Endothelial cell of umbilical vein (primary cell): ENCODE results near the gene MRPL4.

Experiments
- EZH2 ChIP-seq: IDR thresholded peaks from 2 replicates; pipeline ENCODE4 v1.6.1; 2012; ENCODE audit warnings: borderline replicate concordance, low read depth, mild to moderate bottlenecking, moderate library complexity, low read length, inconsistent platforms; ENCODE audit not compliant: severe bottlenecking
- FOS ChIP-seq: IDR thresholded peaks from 2 replicates; pipeline ENCODE4 v1.6.1; 2011; ENCODE audit warnings: mild to moderate bottlenecking, low read length, moderate library complexity, borderline replicate concordance; ENCODE audit not compliant: insufficient read depth
- GATA2 ChIP-seq: IDR thresholded peaks from 2 replicates; pipeline ENCODE4 v1.7.0; 2011; ENCODE audit warnings: low read depth, mild to moderate bottlenecking, moderate library complexity, mixed read lengths, low read length; ENCODE audit not compliant: insufficient read length, insufficient read depth
- JUN ChIP-seq: IDR thresholded peaks from 2 replicates; pipeline ENCODE4 v1.6.1; 2011; ENCODE audit warnings: borderline replicate concordance, low read depth; ENCODE audit not compliant: insufficient read length, insufficient read depth
- MYC ChIP-seq: IDR thresholded peaks from one replicate; pipeline ENCODE4 v1.6.1; 2011; ENCODE audit warnings: mild to moderate bottlenecking, low read depth, low read length
- POLR2A ChIP-seq: IDR thresholded peaks from 2 replicates; pipeline ENCODE4 v1.6.1; 2012; ENCODE audit warnings: low read depth, mild to moderate bottlenecking, control low read depth, low read length
- POLR2AphosphoS5 ChIP-seq: IDR thresholded peaks from 2 replicates; pipeline ENCODE4 v1.6.1; 2012; ENCODE audit warnings: low read depth, mild to moderate bottlenecking, control low read depth, low read length, moderate library complexity; ENCODE audit not compliant: insufficient read depth
- TF ChIP-seq, protein P1 (sequence below), 2 donors: IDR thresholded peaks; 1 replicate in 1 of 2; 2 replicates in 1 of 2; pipeline ENCODE4 v1.5.1; 2011; ENCODE audit warnings: low read length in 2 of 2, mild to moderate bottlenecking in 2 of 2, moderate library complexity in 2 of 2, control low read depth in 1 of 2, inconsistent platforms in 1 of 2, low read depth in 1 of 2; ENCODE audit not compliant: insufficient read depth in 1 of 2; ENCODE audit errors: extremely low read depth in 1 of 2
- TF ChIP-seq, protein P2 (sequence below): IDR thresholded peaks from 2 replicates; pipeline ENCODE4 v1.6.1; 2011; ENCODE audit not compliant: insufficient read depth, insufficient read length

DNA sequence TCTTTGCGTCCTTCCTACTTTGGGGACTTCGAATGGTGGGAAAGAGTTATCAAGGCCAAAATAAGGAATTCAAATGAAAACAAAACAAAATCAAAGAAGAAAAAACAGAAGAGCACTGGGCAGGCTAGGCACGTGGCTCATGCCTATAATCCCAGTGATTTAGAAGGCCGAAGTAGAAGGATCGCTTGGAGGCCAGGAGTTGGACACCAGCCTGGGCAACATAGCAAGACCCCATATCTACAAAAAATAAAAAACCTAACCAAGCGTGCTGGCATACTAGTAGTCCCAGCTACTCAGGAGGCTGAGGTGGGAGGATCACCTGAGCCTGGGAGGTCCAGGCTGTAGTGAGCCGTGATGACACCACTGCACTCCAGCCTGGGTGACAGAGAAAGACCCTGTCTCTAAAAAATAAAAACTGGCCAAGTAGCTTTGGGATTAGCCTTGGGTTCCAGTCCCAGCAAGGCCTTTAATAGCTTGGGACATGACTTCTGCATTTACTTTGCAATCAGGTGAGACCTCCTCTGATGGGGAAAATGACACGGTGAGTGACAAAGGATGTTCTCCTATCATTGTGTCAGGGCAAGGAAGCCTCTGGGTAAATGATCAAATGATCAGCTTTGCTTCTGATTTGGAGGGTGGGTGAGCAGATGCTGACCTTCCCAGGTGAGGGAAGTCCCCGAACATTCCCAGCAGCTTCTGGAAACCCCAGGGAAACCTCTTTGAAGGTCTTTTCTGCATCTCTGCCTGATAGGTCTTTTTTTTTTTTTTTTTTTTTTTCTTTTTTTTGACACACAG lies 26.0 kb downstream of the MRPL4 start:
- TF ChIP-seq, protein P1, sequence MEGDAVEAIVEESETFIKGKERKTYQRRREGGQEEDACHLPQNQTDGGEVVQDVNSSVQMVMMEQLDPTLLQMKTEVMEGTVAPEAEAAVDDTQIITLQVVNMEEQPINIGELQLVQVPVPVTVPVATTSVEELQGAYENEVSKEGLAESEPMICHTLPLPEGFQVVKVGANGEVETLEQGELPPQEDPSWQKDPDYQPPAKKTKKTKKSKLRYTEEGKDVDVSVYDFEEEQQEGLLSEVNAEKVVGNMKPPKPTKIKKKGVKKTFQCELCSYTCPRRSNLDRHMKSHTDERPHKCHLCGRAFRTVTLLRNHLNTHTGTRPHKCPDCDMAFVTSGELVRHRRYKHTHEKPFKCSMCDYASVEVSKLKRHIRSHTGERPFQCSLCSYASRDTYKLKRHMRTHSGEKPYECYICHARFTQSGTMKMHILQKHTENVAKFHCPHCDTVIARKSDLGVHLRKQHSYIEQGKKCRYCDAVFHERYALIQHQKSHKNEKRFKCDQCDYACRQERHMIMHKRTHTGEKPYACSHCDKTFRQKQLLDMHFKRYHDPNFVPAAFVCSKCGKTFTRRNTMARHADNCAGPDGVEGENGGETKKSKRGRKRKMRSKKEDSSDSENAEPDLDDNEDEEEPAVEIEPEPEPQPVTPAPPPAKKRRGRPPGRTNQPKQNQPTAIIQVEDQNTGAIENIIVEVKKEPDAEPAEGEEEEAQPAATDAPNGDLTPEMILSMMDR (IDR thresholded peaks at IDR 0.05; ENCODE audit: extremely low read depth in 1 of 2, insufficient read depth in 1 of 2, low read depth in 1 of 2, low read length in 2 of 2): no peak
- TF ChIP-seq POLR2AphosphoS5 (no peak), POLR2A (no peak), EZH2 (no peak), JUN (no peak), MYC (no peak), FOS (no peak), GATA2 (no peak)
- TF ChIP-seq, protein P2, sequence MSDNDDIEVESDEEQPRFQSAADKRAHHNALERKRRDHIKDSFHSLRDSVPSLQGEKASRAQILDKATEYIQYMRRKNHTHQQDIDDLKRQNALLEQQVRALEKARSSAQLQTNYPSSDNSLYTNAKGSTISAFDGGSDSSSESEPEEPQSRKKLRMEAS: no peak
